HepG2 (cell line): ENCODE measurements around the gene TKFC.

Experiments used
- YY1 ChIP-seq: IDR thresholded peaks from 2 replicates; pipeline ENCODE4 v1.6.1; 2011; ENCODE audit warnings: low read length, low read depth, moderate library complexity, mild to moderate bottlenecking; ENCODE audit not compliant: insufficient read depth, insufficient replicate concordance
- ZNF121 ChIP-seq: sonication (generic); formaldehyde crosslinking; IDR thresholded peaks from 2 replicates; pipeline ENCODE4 v1.5.0; 2020; ENCODE audit warnings: mild to moderate bottlenecking, missing genetic modification reagents
- ZNF629 ChIP-seq: sonication (generic); formaldehyde crosslinking; conservative IDR thresholded peaks from 2 replicates; pipeline ENCODE4 v1.5.0; 2020; ENCODE audit warnings: missing genetic modification reagents
- TF ChIP-seq, protein P1 (sequence below): sonication (generic); formaldehyde crosslinking; IDR thresholded peaks from 2 replicates; pipeline ENCODE4 v1.4.0; 2020; ENCODE audit warnings: missing genetic modification reagents, mild to moderate bottlenecking, borderline replicate concordance
- TF ChIP-seq, protein P2 (sequence below): sonication (generic); formaldehyde crosslinking; IDR thresholded peaks from 2 replicates; pipeline ENCODE4 v1.5.0; 2020; ENCODE audit warnings: mild to moderate bottlenecking, missing genetic modification reagents, moderate library complexity
- TF ChIP-seq, protein P3 (sequence below): sonication (generic); formaldehyde crosslinking; IDR thresholded peaks from 2 replicates; pipeline ENCODE4 v1.9.0; 2021; ENCODE audit warnings: missing genetic modification reagents, borderline replicate concordance

GRCh38 chr11:61358566-61358965 is 25.5 kb downstream of the TKFC start:
- TF ChIP-seq ZNF121 (no peak), YY1 (no peak), ZNF629 (CRISPR knock-in tag) (no peak)
- TF ChIP-seq, protein P1, sequence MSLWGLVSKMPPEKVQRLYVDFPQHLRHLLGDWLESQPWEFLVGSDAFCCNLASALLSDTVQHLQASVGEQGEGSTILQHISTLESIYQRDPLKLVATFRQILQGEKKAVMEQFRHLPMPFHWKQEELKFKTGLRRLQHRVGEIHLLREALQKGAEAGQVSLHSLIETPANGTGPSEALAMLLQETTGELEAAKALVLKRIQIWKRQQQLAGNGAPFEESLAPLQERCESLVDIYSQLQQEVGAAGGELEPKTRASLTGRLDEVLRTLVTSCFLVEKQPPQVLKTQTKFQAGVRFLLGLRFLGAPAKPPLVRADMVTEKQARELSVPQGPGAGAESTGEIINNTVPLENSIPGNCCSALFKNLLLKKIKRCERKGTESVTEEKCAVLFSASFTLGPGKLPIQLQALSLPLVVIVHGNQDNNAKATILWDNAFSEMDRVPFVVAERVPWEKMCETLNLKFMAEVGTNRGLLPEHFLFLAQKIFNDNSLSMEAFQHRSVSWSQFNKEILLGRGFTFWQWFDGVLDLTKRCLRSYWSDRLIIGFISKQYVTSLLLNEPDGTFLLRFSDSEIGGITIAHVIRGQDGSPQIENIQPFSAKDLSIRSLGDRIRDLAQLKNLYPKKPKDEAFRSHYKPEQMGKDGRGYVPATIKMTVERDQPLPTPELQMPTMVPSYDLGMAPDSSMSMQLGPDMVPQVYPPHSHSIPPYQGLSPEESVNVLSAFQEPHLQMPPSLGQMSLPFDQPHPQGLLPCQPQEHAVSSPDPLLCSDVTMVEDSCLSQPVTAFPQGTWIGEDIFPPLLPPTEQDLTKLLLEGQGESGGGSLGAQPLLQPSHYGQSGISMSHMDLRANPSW (CRISPR knock-in tag) = no peak
- TF ChIP-seq, protein P2, sequence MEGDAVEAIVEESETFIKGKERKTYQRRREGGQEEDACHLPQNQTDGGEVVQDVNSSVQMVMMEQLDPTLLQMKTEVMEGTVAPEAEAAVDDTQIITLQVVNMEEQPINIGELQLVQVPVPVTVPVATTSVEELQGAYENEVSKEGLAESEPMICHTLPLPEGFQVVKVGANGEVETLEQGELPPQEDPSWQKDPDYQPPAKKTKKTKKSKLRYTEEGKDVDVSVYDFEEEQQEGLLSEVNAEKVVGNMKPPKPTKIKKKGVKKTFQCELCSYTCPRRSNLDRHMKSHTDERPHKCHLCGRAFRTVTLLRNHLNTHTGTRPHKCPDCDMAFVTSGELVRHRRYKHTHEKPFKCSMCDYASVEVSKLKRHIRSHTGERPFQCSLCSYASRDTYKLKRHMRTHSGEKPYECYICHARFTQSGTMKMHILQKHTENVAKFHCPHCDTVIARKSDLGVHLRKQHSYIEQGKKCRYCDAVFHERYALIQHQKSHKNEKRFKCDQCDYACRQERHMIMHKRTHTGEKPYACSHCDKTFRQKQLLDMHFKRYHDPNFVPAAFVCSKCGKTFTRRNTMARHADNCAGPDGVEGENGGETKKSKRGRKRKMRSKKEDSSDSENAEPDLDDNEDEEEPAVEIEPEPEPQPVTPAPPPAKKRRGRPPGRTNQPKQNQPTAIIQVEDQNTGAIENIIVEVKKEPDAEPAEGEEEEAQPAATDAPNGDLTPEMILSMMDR (CRISPR knock-in tag) = no peak
- TF ChIP-seq, protein P3, sequence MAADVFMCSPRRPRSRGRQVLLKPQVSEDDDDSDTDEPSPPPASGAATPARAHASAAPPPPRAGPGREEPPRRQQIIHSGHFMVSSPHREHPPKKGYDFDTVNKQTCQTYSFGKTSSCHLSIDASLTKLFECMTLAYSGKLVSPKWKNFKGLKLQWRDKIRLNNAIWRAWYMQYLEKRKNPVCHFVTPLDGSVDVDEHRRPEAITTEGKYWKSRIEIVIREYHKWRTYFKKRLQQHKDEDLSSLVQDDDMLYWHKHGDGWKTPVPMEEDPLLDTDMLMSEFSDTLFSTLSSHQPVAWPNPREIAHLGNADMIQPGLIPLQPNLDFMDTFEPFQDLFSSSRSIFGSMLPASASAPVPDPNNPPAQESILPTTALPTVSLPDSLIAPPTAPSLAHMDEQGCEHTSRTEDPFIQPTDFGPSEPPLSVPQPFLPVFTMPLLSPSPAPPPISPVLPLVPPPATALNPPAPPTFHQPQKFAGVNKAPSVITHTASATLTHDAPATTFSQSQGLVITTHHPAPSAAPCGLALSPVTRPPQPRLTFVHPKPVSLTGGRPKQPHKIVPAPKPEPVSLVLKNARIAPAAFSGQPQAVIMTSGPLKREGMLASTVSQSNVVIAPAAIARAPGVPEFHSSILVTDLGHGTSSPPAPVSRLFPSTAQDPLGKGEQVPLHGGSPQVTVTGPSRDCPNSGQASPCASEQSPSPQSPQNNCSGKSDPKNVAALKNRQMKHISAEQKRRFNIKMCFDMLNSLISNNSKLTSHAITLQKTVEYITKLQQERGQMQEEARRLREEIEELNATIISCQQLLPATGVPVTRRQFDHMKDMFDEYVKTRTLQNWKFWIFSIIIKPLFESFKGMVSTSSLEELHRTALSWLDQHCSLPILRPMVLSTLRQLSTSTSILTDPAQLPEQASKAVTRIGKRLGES (CRISPR knock-in tag) = no peak
